ENCODE results near the gene MSH5.
A peak's percentile ranks its signal among the peaks of the same experiment; 100 is the strongest.

MSH5 gene

GRCh38 chr6:31730631-31731086 lies 9.1 kb upstream of the MSH5 start:
- DNase-seq: no peak

DNA sequence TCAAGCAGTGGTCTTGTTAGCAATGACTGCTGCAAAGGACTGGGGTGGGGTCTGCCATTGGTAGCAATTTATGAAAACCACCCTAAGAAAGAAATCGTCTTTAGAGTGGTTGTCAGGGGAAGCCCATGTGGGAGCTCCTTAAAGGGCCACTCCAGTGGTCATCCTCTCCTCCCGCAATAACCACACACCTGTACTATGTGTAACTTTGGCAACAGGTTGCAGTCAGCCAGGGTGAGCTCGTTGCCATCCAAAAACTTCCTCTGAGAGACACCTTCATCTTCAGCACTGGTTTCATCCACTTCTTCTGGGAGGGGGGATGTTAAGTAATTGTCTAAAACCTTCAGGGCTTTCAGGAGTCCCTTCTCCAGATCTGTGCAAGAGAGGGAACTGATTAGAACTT lies 7.8 kb upstream of the MSH5 start:
- DNase-seq: no peak

GRCh38 chr6:31733734-31734133 lies 6.1 kb upstream of the MSH5 start:
- no peak for DNase-seq

DNA sequence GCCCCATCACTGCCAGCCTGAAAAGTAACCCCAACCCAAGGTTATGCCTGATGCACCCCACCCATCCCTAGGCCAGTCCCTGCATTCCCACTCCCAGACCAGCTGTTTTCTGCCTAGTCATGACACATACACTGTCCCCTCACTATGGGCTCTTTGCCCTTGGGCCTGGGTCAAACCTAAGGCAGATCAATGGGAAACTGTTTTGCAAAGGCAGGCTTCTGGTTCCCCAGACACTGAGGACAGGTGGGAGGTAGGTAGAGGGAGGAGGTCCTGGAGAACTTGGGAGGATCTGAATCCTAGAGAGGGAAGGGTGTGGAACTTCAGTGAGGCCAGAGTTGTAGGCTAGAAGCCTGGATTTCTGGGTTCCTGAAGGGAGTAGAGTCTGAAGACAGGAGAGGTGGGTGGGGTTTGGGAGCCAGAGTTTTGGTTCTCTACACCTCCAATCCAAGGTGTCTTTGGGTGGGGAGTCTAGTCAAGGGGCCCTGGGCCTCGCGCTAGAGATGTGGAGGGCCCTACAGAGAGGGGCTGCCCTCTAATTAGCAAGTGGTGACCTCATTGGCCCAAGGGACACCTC lies 5.5 kb upstream of the MSH5 start:
- DNase-seq: no peak

DNA sequence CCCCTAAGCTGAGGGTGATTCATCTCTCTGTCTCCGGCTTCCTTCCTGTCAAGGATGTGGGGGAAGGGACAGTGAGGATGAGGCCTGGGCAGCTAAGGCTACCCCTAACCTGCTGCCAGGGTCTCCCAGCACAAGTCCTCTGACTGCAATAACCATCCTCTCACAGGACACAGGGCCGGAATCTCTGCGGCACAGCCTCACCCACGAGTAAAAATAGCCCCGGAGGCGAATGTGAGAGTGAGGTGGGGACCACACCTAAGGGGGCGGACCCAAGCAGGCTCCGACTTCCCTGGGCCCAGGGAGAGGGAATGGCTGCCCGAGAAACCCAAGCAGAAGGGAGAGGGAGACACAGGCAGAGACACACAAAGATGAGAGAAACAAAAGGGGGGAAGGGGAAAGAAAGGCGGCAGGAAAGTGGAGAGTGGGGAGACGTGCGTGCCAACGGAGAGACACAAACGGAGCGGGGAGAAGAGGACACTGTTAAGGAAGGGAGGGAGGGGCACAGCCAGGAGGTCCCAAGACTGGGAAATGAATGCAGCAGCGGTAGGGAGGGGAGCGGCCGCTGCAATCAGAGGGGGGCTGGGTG lies 4.9 kb upstream of the MSH5 start:
- no peak for DNase-seq

- DNase-seq: peak; percentile 86
Observed at GRCh38 chr6:31736021-31736767, 3.6 kb upstream of the MSH5 start, which contains the start of gene CLIC1. TSS of gene CLIC1 (minus strand) at chr6:31736530. CDS start at chr6:31736300, 230 bp downstream.

- no peak for DNase-seq
Observed at GRCh38 chr6:31736768-31737314, 3.0 kb upstream of the MSH5 start.

DNA sequence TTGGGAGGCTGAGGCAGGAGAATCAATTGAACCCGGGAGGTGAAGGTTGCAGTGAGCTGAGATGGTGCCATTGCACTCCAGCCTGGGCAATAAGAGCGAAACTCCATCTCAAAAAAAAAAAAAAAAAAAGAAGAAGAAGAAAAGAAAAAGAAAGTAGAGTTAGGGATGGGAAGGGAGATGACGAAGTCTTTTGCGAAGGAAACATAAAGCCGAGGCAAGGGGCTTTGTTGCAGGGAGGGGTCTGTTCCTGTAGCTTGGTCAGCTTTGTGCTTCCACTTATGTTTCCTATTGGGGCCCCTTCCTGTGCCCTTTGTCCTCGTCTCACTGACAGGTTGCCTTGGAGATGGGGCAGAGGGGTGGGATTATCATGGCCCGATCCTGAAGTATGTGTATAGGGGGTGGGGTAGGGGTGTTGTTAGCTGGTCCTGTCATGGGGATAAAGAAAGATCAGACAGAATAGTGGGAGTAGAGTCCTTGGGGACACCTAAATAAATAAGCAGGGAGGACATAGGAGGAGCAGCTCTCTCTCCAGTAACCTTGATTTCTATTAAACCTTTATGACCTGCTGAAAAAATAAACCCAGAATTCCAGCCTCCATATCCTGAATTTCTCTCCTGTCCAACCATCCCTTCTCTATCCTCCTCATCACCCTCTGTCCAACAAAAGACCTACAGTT lies 2.4 kb upstream of the MSH5 start:
- DNase-seq: peak; percentile 72

- DNase-seq: peak; percentile 95
Observed at GRCh38 chr6:31737991-31738979, 1.5 kb upstream of the MSH5 start.

DNA sequence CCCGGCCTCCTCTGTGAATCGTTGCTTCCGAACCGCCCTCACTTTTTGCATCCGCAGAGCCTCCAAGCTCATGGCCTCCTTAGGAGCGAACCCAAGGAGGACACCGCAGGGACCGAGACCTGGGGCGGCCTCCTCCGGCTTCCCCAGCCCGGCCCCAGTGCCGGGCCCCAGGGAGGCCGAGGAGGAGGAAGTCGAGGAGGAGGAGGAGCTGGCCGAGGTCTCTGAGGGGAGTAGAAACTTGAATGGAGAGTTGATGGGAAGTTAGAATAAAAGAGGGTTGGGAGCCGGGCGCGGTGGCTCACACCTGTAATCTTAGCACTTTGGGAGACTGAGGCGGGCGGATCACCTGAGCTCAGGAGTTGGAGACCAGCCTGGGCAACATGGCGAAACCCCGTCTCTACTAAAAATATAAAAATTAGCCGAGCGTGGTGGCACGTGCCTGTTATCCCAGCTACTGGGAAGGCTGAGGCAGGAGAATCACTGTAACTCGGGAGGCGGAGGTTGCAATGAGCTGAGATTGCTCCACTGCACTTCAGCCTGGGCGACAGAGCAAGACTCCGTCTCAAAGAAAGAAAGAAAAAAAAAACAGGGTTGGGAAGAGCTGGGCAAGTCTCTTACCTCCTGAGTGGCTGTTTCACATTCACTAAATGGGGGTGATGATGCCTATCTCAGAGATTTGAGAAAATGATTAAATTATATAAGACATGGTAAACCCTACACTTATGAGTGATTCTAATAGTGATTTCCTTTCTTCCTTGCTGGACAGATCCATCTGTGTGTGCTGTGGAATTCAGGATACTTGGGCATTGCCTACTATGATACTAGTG lies 805 bp downstream of the MSH5 start:
- DNase-seq: no peak

DNA sequence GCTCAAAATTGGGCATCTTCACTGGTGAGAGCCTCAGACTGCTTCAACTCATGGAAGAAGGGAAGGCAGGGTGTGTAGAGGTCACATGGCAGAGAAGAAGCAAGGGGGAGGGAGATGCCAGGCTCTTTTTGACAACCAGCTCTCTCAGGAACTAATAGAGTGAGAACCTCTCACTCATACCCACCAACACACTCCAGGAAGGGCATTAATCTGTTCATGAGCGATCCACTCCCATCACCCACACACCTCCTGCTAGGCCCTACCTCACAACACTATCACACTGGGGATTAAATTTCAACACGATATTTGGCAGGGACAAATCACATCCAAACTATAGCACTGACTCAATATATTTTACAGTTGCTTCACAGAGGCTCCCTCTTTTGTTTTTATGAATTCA lies 2.0 kb downstream of the MSH5 start:
- no peak for DNase-seq

- no peak for DNase-seq
Observed at GRCh38 chr6:31742894-31743293, 3.1 kb downstream of the MSH5 start.

- DNase-seq: no peak
Observed at GRCh38 chr6:31744422-31744821, 4.6 kb downstream of the MSH5 start.

GRCh38 chr6:31749301-31750036 lies 9.7 kb downstream of the MSH5 start:
- DNase-seq: no peak

DNA sequence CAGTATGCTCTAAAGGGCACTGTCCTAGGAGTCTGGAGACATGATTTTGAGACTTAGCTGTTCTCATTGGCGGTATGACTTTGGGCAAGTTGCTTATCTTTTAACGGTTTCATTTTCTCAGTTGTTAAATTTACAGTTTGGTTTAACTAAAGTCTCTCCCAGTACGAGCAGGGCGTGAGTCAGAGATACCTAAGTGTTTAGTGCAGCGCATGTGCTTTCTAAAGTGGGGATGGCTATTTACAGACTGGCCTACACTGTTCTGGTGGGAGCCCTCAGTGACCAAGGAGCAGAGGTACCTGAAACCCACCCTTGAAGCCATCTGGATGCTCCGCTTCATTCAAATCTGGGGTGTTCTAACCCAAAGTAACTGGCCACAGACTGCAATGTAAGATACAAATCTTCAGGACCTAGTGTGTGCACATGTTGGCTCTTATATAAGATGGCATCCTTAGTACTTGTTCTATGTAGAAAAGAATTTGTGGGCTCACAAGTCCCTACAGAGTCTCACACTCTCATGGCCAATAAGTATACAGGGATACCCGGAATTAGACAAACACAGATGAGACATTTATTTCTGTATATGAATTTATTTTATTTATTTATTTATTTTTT lies 10.7 kb downstream of the MSH5 start:
- no peak for DNase-seq

GRCh38 chr6:31752739-31753319 lies 13.0 kb downstream of the MSH5 start:
- DNase-seq: no peak

- DNase-seq: no peak
Observed at GRCh38 chr6:31758281-31758680, 18.5 kb downstream of the MSH5 start.

DNA sequence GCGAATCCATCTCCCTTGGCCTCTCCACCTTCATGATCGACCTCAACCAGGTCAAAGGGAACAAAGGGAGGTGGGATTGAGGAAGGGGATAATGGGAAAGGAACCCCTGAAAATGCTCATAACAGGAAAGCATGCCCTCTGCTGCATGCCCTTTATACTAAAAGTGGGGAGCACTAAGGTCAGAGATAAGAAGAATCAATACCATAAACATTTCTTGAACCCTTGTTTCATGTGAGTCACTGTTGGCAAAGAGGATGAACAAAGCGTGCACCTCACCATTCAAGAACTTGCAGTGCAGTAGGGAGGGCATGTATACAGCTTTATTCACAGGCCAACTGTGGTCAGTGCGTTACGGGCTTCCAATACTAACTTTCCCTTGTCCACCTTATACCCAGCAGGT lies 21.0 kb downstream of the MSH5 start:
- DNase-seq: no peak

- no peak for DNase-seq
Observed at GRCh38 chr6:31761343-31761742, 21.5 kb downstream of the MSH5 start.

DNA sequence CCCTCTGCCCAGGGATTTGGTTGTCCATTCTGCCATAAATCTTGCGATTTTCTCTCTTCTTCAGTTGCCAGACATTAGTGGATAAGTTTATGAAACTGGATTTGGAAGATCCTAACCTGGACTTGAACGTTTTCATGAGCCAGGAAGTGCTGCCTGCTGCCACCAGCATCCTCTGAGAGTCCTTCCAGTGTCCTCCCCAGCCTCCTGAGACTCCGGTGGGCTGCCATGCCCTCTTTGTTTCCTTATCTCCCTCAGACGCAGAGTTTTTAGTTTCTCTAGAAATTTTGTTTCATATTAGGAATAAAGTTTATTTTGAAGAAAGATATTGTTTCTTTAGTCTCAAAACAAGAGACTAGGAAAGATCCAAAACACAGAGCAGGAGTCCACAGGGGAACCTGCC lies 22.6 kb downstream of the MSH5 start, which contains the start of gene SAPCD1:
TSS of gene SAPCD1 (plus strand) at position 301 of the 400 bp plus-strand sequence. CDS start 399 bp downstream, outside the sequence.
- DNase-seq: no peak

Data from NCI-H510A (cell line).